Measurements from ENCODE around the gene KRT5. TPM values are rescaled to one million over a fixed set of nuclear protein-coding genes. Genes with fewer than 3 reads are reported as not detected.
"Not testable (repeated sequence)": the region's sequence is repeated elsewhere in the genome, so short reads cannot be mapped to it uniquely, and the experiment has no call there.

The KRT5 gene
- total RNA-seq, 1 donor = 0.36 TPM

DNA sequence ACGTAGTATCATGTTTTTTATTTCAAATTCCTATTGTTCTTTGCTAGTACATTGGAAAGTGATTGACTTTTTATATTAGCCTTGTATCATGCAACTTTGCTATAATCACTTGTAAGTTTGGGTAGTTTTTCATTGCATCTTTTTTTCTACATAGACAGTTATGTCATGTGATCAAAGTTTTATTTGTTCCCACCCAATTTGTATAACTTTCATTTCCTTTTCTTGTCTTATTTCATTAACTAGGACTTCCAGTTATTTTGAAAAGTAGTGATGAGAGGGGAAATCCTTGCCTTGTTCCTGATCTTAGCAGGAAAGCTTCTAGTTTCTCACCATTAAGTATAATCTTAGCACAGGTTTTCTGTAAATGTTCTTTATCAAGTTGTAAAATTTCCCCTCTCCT, 17.3 kb downstream of the KRT5 start:
- H3K27me3 ChIP-seq (ENCODE audit: insufficient read depth, low read length) = peaks cover 7% of the 10 kb centered on the region
- no peaks in the 10 kb centered on the region for H3K36me3 ChIP-seq (ENCODE audit: insufficient read depth, low read length)
- no peak overlapping the region for H3K4me3 ChIP-seq (ENCODE audit: insufficient read depth, low read length)
- H3K4me2 ChIP-seq (ENCODE audit: insufficient read depth, low read length) = no peak overlapping the region
- TF ChIP-seq, protein P1, sequence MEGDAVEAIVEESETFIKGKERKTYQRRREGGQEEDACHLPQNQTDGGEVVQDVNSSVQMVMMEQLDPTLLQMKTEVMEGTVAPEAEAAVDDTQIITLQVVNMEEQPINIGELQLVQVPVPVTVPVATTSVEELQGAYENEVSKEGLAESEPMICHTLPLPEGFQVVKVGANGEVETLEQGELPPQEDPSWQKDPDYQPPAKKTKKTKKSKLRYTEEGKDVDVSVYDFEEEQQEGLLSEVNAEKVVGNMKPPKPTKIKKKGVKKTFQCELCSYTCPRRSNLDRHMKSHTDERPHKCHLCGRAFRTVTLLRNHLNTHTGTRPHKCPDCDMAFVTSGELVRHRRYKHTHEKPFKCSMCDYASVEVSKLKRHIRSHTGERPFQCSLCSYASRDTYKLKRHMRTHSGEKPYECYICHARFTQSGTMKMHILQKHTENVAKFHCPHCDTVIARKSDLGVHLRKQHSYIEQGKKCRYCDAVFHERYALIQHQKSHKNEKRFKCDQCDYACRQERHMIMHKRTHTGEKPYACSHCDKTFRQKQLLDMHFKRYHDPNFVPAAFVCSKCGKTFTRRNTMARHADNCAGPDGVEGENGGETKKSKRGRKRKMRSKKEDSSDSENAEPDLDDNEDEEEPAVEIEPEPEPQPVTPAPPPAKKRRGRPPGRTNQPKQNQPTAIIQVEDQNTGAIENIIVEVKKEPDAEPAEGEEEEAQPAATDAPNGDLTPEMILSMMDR (IDR thresholded peaks at IDR 0.05; ENCODE audit: extremely low read depth, low read depth, low read length) = no peak
- H4K20me1 ChIP-seq (ENCODE audit: insufficient read depth, low read length) = no peaks in the 10 kb centered on the region
- no peaks in the 10 kb centered on the region for H3K79me2 ChIP-seq (ENCODE audit: insufficient read depth, low read length)
- H3K9me3 ChIP-seq (ENCODE audit: low read depth, low read length) = no peaks in the 10 kb centered on the region
- H3K4me1 ChIP-seq (ENCODE audit: insufficient read depth, low read length) = peaks cover 29% of the 10 kb centered on the region
- H2AFZ ChIP-seq (ENCODE audit: low read length) = no peak overlapping the region
- H3K27ac ChIP-seq (ENCODE audit: low read depth, low read length) = no peak overlapping the region
- no peak for DNase-seq (ENCODE audit: insufficient read length, low spot score, missing footprints)

DNA sequence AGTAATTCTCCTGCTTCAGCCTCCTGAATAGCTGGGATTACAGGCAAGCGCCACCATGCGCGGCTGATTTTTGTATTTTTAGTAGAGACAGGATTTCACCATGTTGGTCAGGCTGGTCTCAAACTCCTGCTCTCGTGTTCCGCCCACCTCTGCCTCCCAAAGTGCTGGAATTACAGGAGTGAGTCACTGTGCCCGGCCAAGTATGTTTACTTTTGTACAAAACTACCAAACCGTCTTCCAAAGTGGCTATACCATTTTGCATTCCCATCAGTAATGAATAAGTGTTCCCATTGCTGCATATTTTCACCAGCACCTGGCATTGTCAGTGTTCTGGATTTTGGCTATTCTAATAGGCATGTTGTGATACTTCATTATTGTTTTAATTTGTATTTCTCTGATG, 18.7 kb downstream of the KRT5 start:
- Histone ChIP-seq H3K4me1 (ENCODE audit: insufficient read depth, low read length) (peaks cover 40% of the 10 kb centered on the region), H3K4me3 (ENCODE audit: insufficient read depth, low read length) (no peak overlapping the region), H4K20me1 (ENCODE audit: insufficient read depth, low read length) (no peaks in the 10 kb centered on the region), H3K27ac (ENCODE audit: low read depth, low read length) (peak overlapping the region; percentile 82), H3K9me3 (ENCODE audit: low read depth, low read length) (no peaks in the 10 kb centered on the region), H3K79me2 (ENCODE audit: insufficient read depth, low read length) (no peaks in the 10 kb centered on the region), H3K4me2 (ENCODE audit: insufficient read depth, low read length) (no peak overlapping the region), H3K36me3 (ENCODE audit: insufficient read depth, low read length) (no peaks in the 10 kb centered on the region), H2AFZ (ENCODE audit: low read length) (no peak overlapping the region), H3K27me3 (ENCODE audit: insufficient read depth, low read length) (peaks cover 3% of the 10 kb centered on the region)
- no peak for DNase-seq (ENCODE audit: insufficient read length, low spot score, missing footprints)
- TF ChIP-seq, protein P1 (IDR thresholded peaks at IDR 0.05; ENCODE audit: extremely low read depth, low read depth, low read length) = no peak

DNA sequence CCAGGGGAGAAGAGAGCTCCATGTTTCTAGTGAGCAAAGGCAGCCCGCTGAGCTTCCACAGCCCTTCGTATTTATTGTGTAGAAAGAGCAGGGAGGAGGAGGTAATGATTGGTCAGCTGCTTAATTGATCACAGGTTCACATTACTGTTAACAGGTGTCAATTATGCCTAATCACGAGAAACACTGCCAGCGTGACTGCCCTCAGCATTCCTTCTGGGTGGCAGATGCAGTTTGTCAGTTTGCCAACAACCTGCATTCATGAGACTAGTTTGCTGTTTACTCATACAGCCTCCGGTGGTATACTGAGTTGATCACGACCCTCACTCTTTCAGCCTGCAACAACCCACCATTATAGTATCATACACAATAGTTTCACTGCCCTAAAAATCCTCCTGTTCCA, 19.6 kb downstream of the KRT5 start:
- H3K4me1 ChIP-seq (ENCODE audit: insufficient read depth, low read length) = peaks cover 49% of the 10 kb centered on the region
- H3K79me2 ChIP-seq (ENCODE audit: insufficient read depth, low read length); DNase-seq (ENCODE audit: insufficient read length, low spot score, missing footprints); H4K20me1 ChIP-seq (ENCODE audit: insufficient read depth, low read length); H3K36me3 ChIP-seq (ENCODE audit: insufficient read depth, low read length); H3K9me3 ChIP-seq (ENCODE audit: low read depth, low read length); H3K27me3 ChIP-seq (ENCODE audit: insufficient read depth, low read length); H2AFZ ChIP-seq (ENCODE audit: low read length): not testable (repeated sequence)
- H3K27ac ChIP-seq (ENCODE audit: low read depth, low read length) = peak overlapping the region; percentile 82
- H3K4me3 ChIP-seq (ENCODE audit: insufficient read depth, low read length) = peak overlapping the region; percentile 38
- H3K4me2 ChIP-seq (ENCODE audit: insufficient read depth, low read length) = peak overlapping the region; percentile 64

DNA sequence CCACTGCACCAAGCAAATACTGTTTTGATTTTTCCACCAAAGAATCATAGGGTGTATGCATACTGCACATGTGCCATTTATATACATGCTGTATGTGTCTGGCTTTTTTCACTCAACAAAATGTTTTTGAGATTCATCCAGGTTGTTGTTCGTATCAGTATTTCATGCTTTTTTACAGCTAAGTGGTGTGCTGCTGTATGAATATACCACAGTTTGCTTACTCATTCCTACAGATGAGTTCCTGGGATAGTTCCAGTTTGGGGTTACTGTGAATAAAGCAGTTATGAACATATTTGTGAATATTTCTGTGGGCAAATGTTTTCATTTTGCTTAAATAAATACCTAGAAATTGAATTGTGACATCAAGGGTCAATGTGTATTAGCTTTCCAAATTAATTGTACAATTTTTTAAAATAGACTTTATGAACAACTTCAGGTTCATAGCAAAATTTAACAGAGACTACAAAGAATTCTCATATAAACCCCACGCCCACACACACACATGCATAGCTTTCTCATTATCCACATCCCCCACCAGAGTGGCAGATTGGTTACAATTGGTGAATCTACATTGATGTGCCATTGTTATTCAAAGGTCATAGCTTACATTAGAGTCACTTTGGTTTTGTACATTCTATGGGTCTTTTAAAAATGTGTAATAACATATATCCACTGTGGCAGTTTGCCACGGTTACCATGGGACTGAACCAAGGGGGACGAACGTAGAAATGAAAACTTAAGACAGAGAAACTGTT, 20.2 kb downstream of the KRT5 start:
- Histone ChIP-seq H4K20me1 (ENCODE audit: insufficient read depth, low read length) (no peaks in the 10 kb centered on the region), H3K4me2 (ENCODE audit: insufficient read depth, low read length) (peak overlapping the region; percentile 64), H3K36me3 (ENCODE audit: insufficient read depth, low read length) (no peaks in the 10 kb centered on the region), H3K4me1 (ENCODE audit: insufficient read depth, low read length) (peaks cover 55% of the 10 kb centered on the region), H3K9me3 (ENCODE audit: low read depth, low read length) (no peaks in the 10 kb centered on the region), H3K4me3 (ENCODE audit: insufficient read depth, low read length) (peak overlapping the region; percentile 38), H3K79me2 (ENCODE audit: insufficient read depth, low read length) (no peaks in the 10 kb centered on the region), H3K27ac (ENCODE audit: low read depth, low read length) (peak overlapping the region; percentile 82), H3K27me3 (ENCODE audit: insufficient read depth, low read length) (no peaks in the 10 kb centered on the region), H2AFZ (ENCODE audit: low read length) (no peak overlapping the region)
- TF ChIP-seq, protein P1 (IDR thresholded peaks at IDR 0.05; ENCODE audit: extremely low read depth, low read depth, low read length) = no peak
- no peak for DNase-seq (ENCODE audit: insufficient read length, low spot score, missing footprints)
